Glutamatergic neuron (in vitro differentiated cells): Measurements from ENCODE around the gene LAMA2. TPM values are rescaled to one million over a fixed set of nuclear protein-coding genes. Genes with fewer than 3 reads are reported as not detected.
A peak's percentile ranks its signal among the peaks of the same experiment; 100 is the strongest.

ENCODE experiments used
- DNase-seq: peaks from one replicate; pipeline ENCODE4 v3.0.0; 2022
- H3K27ac Mint-ChIP-seq: one replicate; pipeline ENCODE4 v1.8.0; 2020; ENCODE audit warnings: mild to moderate bottlenecking, mixed read lengths, inconsistent platforms; ENCODE audit not compliant: unreplicated experiment
- H3K27me3 Mint-ChIP-seq: one replicate; pipeline ENCODE4 v1.8.0; 2020; ENCODE audit warnings: mild to moderate bottlenecking, moderate library complexity, mixed read lengths, inconsistent platforms; ENCODE audit not compliant: unreplicated experiment
- H3K36me3 Mint-ChIP-seq: one replicate; pipeline ENCODE4 v1.8.0; 2020; ENCODE audit warnings: mild to moderate bottlenecking, mixed read lengths, inconsistent platforms; ENCODE audit not compliant: unreplicated experiment
- H3K4me1 Mint-ChIP-seq: one replicate; pipeline ENCODE4 v1.8.0; 2020; ENCODE audit warnings: mild to moderate bottlenecking, low read depth, mixed read lengths, inconsistent platforms; ENCODE audit not compliant: unreplicated experiment
- H3K4me3 Mint-ChIP-seq: one replicate; pipeline ENCODE4 v1.8.0; 2020; ENCODE audit warnings: mild to moderate bottlenecking, mixed read lengths, inconsistent platforms; ENCODE audit not compliant: unreplicated experiment
- H3K9me3 Mint-ChIP-seq: one replicate; pipeline ENCODE4 v1.8.0; 2020; ENCODE audit warnings: mild to moderate bottlenecking, moderate library complexity, mixed read lengths, inconsistent platforms; ENCODE audit not compliant: unreplicated experiment
- CTCF ChIP-seq: fragments of 200-600 bp; sonication (generic); IDR thresholded peaks from one replicate; pipeline ENCODE4 v1.5.0; 2021; ENCODE audit not compliant: partially characterized antibody, unreplicated experiment
- total RNA-seq: library from RNA; stranded (reverse); fragmentation: NEBNext Ultra II Directional; extraction: Animal tissue kit (Norgen Biotek cat#: 25700); gene quantifications from one replicate; pipeline ENCODE4 v1.2.1, GENCODE V29; 2021; ENCODE audit not compliant: unreplicated experiment

Gene LAMA2
- total RNA-seq, 1 donor from 2014 or later = 2.4 TPM

GRCh38 chr6:129411092-129411491, 528.2 kb downstream of the LAMA2 start:
- TF ChIP-seq CTCF = no peak
- Mint-ChIP-seq H3K4me1 (no peaks in the 10 kb centered on the region), H3K4me3 (no peak overlapping the region), H3K9me3 (no peaks in the 10 kb centered on the region), H3K27me3 (no peaks in the 10 kb centered on the region), H3K27ac (no peak overlapping the region), H3K36me3 (no peaks in the 10 kb centered on the region)
- DNase-seq = no peak

GRCh38 chr6:129416337-129416990, 533.5 kb downstream of the LAMA2 start:
- Mint-ChIP-seq H3K36me3 (no peaks in the 10 kb centered on the region), H3K4me1 (no peaks in the 10 kb centered on the region), H3K27me3 (no peaks in the 10 kb centered on the region), H3K9me3 (no peaks in the 10 kb centered on the region), H3K4me3 (no peak overlapping the region), H3K27ac (no peak overlapping the region)
- DNase-seq = no peak
- TF ChIP-seq CTCF = no peak

- Mint-ChIP-seq H3K27me3 (no peaks in the 10 kb centered on the region), H3K27ac (no peak overlapping the region), H3K4me3 (no peak overlapping the region), H3K9me3 (no peaks in the 10 kb centered on the region), H3K36me3 (no peaks in the 10 kb centered on the region), H3K4me1 (peaks cover 4% of the 10 kb centered on the region)
- no peak for DNase-seq
- no peak for TF ChIP-seq CTCF
Observed at GRCh38 chr6:129417416-129418086, 534.6 kb downstream of the LAMA2 start.

GRCh38 chr6:129419324-129419723, 536.4 kb downstream of the LAMA2 start:
- TF ChIP-seq CTCF = peak; percentile 12
- no peaks in the 10 kb centered on the region for H3K27me3 Mint-ChIP-seq
- H3K9me3 Mint-ChIP-seq = no peaks in the 10 kb centered on the region
- H3K27ac Mint-ChIP-seq = no peak overlapping the region
- H3K4me1 Mint-ChIP-seq = peaks cover 4% of the 10 kb centered on the region
- H3K4me3 Mint-ChIP-seq = no peak overlapping the region
- no peak for DNase-seq
- H3K36me3 Mint-ChIP-seq = no peaks in the 10 kb centered on the region

- H3K9me3 Mint-ChIP-seq = no peaks in the 10 kb centered on the region
- H3K4me3 Mint-ChIP-seq = no peak overlapping the region
- no peak for TF ChIP-seq CTCF
- H3K4me1 Mint-ChIP-seq = peaks cover 7% of the 10 kb centered on the region
- H3K27me3 Mint-ChIP-seq = no peaks in the 10 kb centered on the region
- DNase-seq = no peak
- no peaks in the 10 kb centered on the region for H3K36me3 Mint-ChIP-seq
- H3K27ac Mint-ChIP-seq = no peak overlapping the region
Observed at GRCh38 chr6:129426343-129426742, 543.4 kb downstream of the LAMA2 start.
